HG02973 (cell line): Measurements from ENCODE around the gene FBXO30.

Experiments used
- ATAC-seq: cut with Tn5 transposase; IDR thresholded peaks from one replicate; pipeline ENCODE4 v1.9.1; 2021; ENCODE audit warnings: moderate library complexity; ENCODE audit not compliant: unreplicated experiment

The FBXO30 gene

DNA sequence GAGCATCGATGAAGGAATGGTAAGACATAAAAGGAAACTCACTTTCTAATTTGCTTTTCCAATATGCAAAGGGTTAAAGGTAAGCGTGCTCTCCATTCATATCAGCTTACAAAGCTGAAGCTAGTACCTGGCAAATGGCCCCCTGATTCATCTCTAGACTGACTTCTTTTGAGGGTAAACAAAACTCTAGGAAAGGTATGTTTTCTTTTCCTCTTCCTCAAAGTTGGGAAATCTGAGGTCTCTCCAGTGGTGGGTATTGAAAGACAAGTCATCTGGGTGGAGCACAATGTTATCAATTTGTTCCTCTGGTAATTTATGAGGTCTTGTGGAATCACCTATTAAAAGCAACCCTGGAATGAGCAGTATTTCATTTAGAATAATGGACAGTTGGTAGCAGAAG is 7.9 kb upstream of the FBXO30 start:
- no peak for ATAC-seq

DNA sequence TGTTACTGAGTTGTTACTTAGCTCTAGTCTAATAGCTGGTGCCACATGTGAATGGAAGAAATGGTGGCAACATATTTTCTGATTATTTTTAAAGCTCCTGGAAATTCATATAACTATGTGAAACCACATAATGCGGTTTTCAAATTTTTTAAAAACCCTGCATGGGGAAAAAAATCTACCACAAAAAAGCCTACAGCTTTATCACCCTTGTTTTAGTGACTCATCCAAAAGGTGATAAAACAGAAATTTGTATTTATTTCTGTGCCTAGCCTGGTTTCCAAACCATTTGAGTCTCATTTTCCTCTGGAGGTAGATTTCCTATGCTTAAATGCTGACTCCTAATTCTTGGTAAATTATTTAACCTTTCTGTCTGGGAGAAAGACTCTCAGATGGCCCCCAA is 5.4 kb upstream of the FBXO30 start:
- no peak for ATAC-seq

DNA sequence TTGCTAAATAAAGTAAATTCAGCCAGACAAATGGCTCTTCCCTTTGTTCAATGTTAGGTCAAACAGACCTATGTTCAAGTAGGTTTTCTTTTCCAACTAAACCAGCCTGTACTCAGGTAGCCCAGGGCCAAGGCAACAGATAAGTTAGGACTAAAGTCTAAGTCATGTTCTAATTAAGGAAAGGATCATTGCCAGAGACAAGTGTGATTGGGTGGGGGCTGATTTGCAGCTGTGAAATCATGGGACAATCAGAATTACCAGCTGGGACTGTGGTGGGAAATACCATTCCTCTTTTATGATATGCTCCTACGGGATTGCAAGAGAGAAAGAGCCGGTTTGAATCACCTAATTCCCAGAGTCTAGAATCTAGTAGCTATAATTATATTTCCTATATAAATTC is 4.2 kb upstream of the FBXO30 start:
- ATAC-seq, result no peak

DNA sequence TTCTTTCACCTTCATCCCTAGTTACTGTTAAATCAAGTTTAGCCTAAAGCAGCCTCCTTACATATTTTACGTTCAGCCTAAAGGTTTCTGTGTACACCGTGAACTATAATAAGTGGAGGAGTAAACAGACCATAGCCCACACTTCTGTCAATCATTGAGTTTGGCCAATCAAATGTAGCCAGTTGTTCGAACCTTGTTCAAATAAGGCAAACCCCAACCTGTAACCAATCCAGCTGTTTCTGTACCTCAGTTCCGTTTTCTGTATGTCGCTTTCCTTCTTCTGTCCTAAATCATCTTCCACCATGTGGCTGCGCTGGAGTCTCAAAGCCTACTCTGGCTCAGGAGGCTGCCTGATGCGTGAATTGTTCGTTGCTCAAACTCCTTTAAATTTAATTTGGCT is 1.8 kb upstream of the FBXO30 start:
- no peak for ATAC-seq

DNA sequence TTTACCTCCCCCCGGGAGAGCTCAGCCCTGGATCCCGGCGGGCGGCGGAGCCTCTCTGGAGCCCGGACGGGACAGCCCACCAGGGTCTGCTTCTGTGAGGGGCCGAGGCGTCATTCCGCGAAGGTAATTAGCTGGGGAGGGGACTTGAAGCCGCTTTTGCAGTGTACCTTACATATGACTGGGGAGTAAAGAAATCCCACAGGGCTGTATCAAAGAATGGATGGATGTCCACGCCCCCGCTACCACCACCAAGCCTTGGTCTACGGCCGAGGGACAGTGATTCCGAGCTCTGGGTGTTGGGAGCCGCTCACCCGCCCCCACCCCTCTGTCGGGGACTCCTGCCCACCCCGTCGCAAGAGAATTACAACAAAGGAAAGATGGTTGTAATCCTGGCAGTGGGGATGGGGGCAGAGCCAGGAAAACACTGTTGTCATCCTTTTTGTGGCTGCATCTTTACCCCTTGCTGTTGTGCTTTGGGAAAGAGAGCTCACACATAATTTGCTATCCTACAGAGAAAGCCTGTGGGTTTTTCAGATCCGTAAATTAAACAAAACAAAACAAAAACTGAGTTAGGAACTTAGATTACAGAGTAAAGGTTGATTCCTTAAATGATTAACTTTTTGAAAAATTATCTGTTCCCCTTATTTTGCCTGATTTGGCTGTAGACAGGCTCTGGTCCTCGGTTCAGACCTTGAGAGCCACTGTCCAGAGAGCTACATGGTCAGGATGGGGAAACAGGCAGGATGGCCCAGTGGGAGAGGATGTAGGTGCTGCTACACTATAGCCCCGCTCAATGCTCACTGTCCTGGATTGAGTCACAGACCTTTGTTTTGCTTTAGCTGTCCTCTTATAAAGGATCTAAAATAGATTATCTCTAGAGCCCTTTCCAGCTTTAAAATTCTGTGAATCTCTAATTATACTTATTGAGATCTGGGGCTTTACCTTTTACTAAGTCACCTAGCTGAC is 997 bp upstream of the FBXO30 start:
- peak; percentile 4 for ATAC-seq

DNA sequence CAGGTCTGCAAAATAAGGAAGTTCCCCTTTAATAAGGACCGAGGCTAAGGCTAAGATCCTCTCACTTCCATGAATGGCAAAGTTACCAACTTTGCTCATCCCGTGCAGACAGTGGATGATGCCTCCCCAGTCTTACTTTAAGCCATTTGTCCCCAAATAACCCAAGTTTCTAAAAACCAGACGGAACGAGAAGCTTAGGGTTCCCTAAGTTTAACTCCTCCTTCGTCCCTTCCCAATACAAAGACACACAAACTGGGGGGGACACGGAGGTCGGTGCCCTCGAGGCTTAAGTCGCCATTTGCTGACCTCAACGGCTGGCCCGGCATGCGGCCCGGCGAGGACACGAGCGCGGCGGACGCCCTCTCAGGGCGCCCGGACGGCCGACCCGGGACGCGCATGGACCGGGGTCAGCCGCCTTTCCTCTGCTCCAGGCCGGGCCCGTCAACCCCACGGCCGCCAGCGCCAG is 527 bp downstream of the FBXO30 start:
- ATAC-seq, result peak; percentile 22

DNA sequence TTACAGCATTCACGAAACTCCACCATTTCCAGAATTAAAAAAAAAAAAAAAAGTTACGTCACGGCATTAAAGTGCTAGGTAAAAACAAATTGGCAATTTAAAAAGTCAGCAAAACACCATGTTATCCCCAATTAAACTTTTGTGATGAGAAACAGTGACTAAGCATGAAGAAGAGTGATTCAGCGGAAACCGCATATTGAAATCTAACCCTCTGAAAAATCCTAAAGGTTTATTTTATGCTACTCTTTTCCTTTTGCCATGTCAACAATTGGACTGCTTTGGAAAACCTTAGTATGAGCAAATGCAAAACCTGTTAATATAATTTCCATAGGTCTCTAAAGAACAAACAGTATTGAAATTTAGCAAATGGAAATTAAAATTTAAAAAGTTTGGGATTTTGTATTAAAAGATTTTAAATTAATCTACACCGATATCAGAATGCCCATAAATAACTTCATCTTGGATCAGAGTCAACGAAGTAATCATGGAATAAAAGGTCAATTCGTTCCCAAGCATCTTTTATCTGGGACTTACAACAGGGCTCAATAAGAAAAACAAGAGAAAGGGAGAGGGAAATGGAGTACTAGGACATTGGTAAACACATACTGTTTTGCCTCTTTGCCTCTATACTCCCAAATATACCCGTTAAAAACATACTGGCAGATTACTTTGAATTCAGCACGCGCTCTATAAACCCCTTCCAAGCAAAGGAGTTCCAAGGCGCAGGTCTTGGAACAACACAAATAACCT is 1.1 kb downstream of the FBXO30 start:
- ATAC-seq, result peak; percentile 0

DNA sequence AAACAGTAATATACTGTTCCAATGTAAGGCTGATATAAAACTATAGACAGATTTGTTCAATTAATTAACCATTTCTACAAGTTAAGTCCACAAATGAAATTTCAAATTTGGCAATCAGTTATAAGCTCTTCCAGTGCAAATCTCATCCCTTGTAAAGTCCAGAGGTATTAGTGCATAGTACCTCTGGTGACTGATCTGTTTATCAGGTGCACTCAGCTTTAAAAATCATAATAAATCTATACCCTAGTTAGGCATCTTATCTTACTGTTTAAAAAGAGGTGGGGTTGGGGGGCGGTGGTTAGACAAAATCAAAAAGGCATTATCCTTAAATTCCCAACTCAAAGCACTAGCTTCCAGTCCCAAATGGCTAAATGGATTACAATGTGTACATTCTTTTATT is 2.9 kb downstream of the FBXO30 start:
- no peak for ATAC-seq

DNA sequence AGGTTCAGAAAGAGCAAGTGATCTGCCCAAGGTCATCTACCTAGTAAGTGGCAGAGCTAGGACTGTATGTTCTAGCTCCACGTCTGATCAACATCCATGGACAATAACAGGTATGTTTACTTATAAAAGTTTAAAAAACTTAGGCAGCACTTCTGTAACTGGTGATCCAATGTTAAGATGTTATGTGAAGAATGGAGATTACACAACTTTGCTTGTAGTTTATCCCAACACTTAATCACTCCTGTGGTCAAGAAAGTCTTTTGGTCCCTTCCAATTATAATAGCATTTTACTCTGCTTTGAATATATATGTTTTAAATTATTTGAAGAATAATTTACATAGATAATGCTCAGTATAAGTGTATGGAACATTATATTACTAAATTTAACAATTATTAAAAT is 4.8 kb downstream of the FBXO30 start:
- no peak for ATAC-seq

DNA sequence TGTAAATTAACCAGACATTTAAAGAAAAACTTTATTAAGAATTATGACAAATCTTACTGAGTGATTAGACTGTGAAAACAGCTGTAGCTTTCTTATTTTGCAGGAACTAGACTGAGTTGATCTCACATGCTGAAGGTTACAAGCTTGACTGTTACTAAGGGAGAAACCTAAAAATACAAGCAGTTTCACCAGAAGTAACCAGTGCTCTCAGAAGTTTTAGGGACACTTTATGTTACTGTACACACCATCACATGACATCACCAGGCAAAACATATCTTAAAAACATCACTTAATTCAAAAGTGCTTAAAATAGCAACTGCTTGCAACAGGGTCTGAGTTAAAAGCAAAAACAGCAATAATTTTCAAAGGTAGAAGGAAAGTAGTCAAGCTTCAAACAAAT is 5.4 kb downstream of the FBXO30 start:
- peak; percentile 83 for ATAC-seq

DNA sequence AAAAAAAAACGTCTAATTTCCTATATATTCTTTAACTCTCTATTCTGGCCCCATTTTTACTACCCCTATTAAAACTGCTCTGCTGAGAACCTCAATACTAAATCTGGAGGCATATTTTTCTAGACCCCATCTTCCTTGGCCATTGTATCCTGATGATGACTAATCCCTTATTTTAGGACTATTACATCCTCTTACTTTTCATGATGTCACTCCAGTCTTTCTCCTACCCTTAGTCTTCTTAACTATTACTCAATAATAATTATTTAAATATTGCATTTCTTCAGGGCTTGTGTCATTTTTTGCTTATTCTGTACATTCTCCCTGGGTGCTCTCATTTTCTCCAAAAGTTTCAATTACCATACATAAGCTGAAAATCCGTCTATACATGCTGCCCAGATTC is 6.4 kb downstream of the FBXO30 start:
- no peak for ATAC-seq

DNA sequence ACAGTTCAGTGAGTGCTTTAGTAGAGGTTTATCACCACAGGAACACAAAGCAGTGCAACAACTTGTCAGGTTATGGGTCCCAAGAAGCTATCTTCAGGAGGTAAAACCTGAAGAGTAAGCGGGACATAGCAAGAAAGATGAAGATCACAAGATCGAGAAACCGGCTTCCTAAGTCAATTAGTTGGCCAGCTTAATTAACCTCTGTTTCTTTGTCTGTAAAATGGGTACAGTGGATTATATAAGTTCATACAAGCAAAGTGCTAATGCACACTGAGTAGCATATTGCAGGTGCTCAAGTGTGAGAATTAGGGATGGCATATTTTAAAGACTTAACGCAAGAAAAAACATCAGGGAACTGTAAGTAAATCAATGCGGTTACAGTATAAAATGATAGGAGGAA is 12.5 kb downstream of the FBXO30 start:
- no peak for ATAC-seq

DNA sequence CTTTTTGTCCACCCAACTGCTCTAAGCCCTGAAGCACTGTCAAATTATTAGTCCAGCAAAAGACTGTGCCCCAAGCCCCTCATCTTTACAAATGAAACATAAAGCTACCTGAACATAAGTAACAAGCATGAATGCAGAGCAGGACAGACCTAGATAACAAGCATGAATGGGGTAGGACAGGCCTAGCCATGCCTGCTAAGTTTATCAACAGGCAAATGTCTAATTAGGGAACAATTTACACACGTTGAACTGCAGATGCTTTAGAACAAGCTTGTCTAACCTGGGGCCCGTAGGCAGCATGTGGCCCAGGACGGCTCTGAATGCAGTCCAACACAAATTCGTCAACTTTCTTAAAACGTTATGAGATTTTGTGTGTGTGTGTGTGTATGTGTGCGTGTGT is 13.6 kb downstream of the FBXO30 start:
- ATAC-seq, result no peak

DNA sequence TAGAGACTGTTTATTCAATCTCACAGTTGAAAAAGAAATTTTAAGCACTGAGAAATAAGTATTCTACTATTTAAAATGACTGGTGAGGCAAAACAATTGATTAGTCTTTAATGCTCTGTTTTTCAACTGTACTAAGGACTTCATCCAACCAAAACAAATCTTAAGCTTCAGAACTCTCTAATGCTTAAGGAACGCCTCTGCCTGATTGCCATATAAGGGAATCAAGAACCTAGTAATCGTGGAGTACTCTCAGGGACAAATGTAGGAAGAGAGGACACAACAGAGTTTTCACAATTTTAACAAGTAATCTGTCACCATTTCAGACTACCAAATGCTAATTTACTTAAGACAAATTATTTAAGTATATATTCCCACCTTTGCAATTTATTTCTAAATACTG is 16.1 kb downstream of the FBXO30 start:
- ATAC-seq, result no peak

DNA sequence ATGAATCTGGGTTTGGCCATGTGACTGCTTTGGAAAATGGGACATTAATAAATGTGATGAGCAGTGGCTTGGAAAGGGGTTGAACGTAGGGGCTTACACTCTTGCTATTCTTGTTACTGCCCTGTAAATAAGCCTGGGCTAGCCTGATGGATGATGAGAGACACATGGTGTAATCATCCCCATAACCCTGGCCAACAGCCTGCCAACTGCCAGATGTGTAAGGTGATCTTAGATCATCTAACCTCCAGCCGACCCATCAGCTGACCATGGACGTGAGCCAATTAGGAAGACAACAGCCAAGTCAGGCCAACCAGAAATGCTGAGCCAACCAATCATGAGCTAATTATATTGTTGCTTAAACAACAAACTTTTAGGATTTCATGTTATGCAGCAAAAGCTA is 25.2 kb downstream of the FBXO30 start:
- ATAC-seq, result no peak

DNA sequence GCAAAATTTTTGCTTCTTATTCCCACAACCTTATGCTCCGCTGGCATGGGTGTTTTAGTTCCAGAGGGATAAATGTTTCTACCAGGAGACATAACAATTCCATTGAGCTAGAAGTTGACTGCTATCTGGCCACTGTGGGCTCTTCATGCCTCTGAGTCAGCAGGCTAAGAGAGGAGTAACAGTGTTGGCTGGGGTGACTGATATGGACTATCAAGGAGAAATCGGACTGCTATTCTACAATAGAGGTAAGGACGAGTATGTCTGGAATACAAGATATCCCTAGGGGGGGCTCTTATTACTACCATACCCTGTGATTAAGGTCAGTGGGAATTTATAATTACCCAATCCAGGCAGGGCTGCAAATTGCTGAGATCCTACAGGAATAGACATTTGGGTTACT is 26.9 kb downstream of the FBXO30 start:
- ATAC-seq, result no peak

DNA sequence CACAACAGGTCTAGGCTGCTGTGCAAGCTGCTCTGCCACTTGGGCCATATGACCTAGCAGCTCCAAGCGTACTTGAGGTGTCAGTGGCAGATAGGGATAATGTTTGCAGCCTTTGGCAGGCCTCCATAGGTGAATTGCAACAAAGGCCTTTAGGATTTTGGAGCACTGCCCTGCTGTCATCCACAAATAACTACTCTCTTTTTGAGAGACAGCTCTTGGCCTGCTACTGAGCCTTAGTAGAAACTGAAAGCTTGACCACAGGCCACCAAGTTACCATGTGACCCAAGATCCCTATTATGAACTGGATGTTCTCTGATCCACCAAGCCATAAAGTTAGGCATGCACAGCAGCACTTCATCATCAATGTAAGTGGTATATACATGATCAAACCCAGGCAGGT is 29.9 kb downstream of the FBXO30 start:
- ATAC-seq, result peak; percentile 80

DNA sequence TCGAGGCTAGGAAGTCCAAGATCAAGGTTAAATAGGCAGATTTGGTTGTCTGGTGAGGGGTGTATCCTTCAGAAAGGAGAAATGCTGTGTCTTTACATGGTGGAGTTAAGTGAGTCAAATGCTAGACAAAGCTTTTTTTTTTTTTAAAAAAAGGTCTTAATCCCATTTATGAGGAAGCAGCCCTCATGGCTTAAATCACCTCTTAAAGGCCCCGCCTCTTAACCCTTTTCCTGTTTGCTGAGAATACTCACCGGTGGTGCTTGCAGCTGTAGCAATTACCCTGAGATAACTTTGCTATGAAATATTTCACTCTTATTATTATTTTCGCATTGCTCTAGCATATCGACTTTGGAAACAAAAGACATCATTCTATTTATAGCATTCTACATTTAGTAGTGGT is 30.8 kb downstream of the FBXO30 start:
- ATAC-seq, result no peak

DNA sequence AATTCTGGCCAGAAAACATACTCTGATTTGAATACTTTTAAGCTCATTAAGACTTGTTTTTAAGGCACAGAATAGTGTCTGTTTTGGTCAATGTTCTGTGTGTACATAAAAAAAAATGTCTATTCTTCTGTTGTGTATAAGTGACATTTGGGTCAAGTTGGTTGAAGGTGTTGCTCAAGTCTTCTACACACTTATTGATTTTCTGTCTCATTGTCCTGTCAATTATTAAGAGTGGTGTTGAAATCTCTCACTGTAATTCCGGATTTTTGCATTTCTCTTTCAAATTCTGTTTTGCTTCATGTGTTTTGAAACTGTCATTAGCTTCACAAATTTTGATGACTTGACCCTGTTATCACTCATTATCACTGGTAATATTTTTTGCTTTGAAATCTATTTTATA is 41.7 kb downstream of the FBXO30 start:
- no peak for ATAC-seq

DNA sequence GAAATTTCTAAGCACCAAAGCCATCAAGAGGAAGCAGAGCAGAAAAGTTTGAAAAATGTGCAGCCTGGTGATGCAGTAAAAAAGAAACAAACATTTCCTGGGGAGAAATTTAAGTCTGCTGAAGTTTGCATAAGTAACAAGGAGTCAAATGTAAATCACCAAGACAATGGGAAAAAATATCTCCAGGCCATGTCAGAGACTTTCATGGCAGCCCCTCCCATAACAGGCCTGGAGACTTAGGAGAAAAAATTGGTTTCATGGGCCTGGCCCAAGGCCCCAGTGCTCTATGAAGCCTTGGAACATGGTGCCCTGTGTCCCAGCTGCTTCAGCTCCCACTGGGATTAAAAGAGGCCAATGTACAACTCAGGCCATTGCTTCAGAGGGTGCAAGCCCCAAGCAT is 49.1 kb downstream of the FBXO30 start:
- ATAC-seq, result no peak

DNA sequence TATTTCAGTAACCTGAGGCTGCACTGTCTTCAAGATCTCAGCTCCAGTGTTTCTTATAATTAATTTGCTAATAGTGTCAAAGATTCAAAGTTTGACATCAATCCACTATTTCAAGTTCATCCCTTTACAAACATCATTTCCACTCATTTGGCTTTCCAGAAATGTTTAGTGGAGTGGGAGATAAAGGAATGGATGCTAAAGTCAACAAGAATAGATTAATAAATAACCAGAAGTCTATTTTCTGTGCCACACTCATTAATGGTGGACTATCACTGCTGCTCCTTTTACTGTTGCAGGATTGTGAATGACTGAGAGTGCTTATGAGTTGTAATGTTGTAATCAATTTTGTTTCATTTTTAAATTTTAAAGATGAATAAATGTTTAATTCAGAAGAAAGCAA is 50.9 kb downstream of the FBXO30 start:
- ATAC-seq, result no peak

DNA sequence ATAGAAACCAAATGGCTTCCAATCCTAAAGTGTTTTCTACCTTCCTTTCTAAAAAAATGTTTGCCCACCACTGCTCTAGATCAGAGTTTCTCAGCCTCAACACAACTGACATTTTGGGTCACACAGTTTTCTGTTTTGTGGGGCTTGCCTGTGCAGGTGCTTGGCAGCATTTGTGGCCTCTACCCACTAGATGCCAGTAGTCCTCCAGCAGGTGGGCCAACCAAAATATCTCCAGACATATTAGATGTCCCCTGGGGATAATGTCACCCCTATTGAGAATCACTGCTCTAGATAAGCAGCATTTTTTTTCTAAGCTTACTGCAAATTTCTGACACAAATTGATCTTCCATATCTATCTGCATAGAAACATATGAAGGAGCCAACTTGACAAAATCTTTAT is 53.0 kb downstream of the FBXO30 start:
- no peak for ATAC-seq
